SK-N-SH (cell line): ENCODE results near the gene KNSTRN.

Source experiments
- EP300 ChIP-seq, 2 experiments: IDR thresholded peaks; 2 replicates each; pipeline versions ENCODE4 v1.4.0 to v1.6.1; 2012; ENCODE audit warnings: borderline replicate concordance in 1 of 2, low read depth in 1 of 2, low read length in 1 of 2
- EZH2phosphoT487 ChIP-seq: fragments of 200-600 bp; sonication (generic); IDR thresholded peaks from 2 replicates; pipeline ENCODE4 v1.6.1; 2017; ENCODE audit warnings: low read depth, mixed run types, mild to moderate bottlenecking, antibody characterized with exemption, moderate library complexity, borderline replicate concordance
- GATA2 ChIP-seq: sonication (generic); formaldehyde crosslinking; IDR thresholded peaks from 2 replicates; pipeline ENCODE4 v1.5.0; 2020; ENCODE audit warnings: mild to moderate bottlenecking, missing genetic modification reagents
- JUND ChIP-seq: IDR thresholded peaks from 2 replicates; pipeline ENCODE4 v1.4.0; 2012
- MAX ChIP-seq: IDR thresholded peaks from 2 replicates; pipeline ENCODE4 v1.4.0; 2012; ENCODE audit warnings: low read depth
- POLR2AphosphoS5 ChIP-seq: IDR thresholded peaks from 2 replicates; pipeline ENCODE4 v1.6.1; 2012; ENCODE audit warnings: low read depth, low read length
- RAD21 ChIP-seq: IDR thresholded peaks from 2 replicates; pipeline ENCODE4 v1.6.1; 2012; ENCODE audit warnings: mild to moderate bottlenecking, low read length
- RXRA ChIP-seq: IDR thresholded peaks from 2 replicates; pipeline ENCODE4 v1.4.0; 2012; ENCODE audit warnings: low read depth, mild to moderate bottlenecking, borderline replicate concordance
- SIN3A ChIP-seq: IDR thresholded peaks from 2 replicates; pipeline ENCODE4 v1.6.1; 2012; ENCODE audit warnings: low read depth, mild to moderate bottlenecking, low read length, moderate library complexity, borderline replicate concordance
- SMC3 ChIP-seq: IDR thresholded peaks from 2 replicates; pipeline ENCODE4 v1.6.1; 2012; ENCODE audit warnings: low read depth, low read length, improper control_type of control experiment
- TAF1 ChIP-seq: IDR thresholded peaks from 2 replicates; pipeline ENCODE4 v1.6.1; 2012; ENCODE audit warnings: low read depth, mild to moderate bottlenecking, low read length, moderate library complexity, borderline replicate concordance
- TF ChIP-seq, protein P1 (sequence below): fragments of 200-600 bp; sonication (generic); IDR thresholded peaks from 2 replicates; pipeline ENCODE4 v1.6.1; 2017; ENCODE audit warnings: antibody characterized with exemption, mild to moderate bottlenecking, moderate library complexity
- TF ChIP-seq, protein P2 (sequence below): IDR thresholded peaks from 2 replicates; pipeline ENCODE4 v1.6.1; 2012; ENCODE audit warnings: mild to moderate bottlenecking, low read depth, low read length, moderate library complexity
- TF ChIP-seq, protein P3 (sequence below): fragments of 150-350 bp; IDR thresholded peaks from 2 replicates; pipeline ENCODE4 v1.6.1; 2016; ENCODE audit warnings: mild to moderate bottlenecking, low read depth, low read length

DNA sequence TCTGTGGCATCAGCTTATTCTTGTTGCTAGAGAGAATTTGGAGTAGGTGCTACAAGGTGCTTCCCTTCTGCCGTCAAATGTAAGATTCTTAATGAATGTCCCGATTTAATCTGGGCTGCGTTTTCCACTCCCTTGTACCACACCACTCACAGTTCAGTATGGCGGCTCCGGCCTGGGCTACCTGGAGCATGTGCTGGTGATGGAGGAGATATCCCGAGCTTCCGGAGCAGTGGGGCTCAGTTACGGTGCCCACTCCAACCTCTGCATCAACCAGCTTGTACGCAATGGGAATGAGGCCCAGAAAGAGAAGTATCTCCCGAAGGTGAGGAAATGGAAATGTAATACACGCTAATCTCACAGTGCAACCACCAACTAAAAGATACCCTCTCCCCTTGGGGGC, 28.0 kb downstream of the KNSTRN start:
- no peak for TF ChIP-seq EZH2phosphoT487
- TF ChIP-seq, protein P1, sequence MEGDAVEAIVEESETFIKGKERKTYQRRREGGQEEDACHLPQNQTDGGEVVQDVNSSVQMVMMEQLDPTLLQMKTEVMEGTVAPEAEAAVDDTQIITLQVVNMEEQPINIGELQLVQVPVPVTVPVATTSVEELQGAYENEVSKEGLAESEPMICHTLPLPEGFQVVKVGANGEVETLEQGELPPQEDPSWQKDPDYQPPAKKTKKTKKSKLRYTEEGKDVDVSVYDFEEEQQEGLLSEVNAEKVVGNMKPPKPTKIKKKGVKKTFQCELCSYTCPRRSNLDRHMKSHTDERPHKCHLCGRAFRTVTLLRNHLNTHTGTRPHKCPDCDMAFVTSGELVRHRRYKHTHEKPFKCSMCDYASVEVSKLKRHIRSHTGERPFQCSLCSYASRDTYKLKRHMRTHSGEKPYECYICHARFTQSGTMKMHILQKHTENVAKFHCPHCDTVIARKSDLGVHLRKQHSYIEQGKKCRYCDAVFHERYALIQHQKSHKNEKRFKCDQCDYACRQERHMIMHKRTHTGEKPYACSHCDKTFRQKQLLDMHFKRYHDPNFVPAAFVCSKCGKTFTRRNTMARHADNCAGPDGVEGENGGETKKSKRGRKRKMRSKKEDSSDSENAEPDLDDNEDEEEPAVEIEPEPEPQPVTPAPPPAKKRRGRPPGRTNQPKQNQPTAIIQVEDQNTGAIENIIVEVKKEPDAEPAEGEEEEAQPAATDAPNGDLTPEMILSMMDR = no peak
- TF ChIP-seq SMC3 = no peak
- TF ChIP-seq, protein P2, sequence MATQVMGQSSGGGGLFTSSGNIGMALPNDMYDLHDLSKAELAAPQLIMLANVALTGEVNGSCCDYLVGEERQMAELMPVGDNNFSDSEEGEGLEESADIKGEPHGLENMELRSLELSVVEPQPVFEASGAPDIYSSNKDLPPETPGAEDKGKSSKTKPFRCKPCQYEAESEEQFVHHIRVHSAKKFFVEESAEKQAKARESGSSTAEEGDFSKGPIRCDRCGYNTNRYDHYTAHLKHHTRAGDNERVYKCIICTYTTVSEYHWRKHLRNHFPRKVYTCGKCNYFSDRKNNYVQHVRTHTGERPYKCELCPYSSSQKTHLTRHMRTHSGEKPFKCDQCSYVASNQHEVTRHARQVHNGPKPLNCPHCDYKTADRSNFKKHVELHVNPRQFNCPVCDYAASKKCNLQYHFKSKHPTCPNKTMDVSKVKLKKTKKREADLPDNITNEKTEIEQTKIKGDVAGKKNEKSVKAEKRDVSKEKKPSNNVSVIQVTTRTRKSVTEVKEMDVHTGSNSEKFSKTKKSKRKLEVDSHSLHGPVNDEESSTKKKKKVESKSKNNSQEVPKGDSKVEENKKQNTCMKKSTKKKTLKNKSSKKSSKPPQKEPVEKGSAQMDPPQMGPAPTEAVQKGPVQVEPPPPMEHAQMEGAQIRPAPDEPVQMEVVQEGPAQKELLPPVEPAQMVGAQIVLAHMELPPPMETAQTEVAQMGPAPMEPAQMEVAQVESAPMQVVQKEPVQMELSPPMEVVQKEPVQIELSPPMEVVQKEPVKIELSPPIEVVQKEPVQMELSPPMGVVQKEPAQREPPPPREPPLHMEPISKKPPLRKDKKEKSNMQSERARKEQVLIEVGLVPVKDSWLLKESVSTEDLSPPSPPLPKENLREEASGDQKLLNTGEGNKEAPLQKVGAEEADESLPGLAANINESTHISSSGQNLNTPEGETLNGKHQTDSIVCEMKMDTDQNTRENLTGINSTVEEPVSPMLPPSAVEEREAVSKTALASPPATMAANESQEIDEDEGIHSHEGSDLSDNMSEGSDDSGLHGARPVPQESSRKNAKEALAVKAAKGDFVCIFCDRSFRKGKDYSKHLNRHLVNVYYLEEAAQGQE = no peak
- no peak for TF ChIP-seq TAF1
- TF ChIP-seq EP300 (IDR thresholded peaks at IDR 0.05; ENCODE audit: borderline replicate concordance in 1 of 2, low read depth in 1 of 2, low read length in 1 of 2) = no peak
- no peak for TF ChIP-seq RAD21
- no peak for TF ChIP-seq MAX
- no peak for TF ChIP-seq RXRA
- no peak for TF ChIP-seq SIN3A
- TF ChIP-seq GATA2 = no peak
- TF ChIP-seq, protein P3, sequence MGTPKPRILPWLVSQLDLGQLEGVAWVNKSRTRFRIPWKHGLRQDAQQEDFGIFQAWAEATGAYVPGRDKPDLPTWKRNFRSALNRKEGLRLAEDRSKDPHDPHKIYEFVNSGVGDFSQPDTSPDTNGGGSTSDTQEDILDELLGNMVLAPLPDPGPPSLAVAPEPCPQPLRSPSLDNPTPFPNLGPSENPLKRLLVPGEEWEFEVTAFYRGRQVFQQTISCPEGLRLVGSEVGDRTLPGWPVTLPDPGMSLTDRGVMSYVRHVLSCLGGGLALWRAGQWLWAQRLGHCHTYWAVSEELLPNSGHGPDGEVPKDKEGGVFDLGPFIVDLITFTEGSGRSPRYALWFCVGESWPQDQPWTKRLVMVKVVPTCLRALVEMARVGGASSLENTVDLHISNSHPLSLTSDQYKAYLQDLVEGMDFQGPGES = no peak
- TF ChIP-seq JUND = no peak
- no peak for TF ChIP-seq POLR2AphosphoS5
